A549 (cell line): ENCODE results near the gene ZNF628.

Experiments used
- ATOH8 ChIP-seq: fragments of 250-450 bp; sonication (Bioruptor Pico); IDR thresholded peaks from 2 replicates; pipeline ENCODE4 v1.5.0; 2020; ENCODE audit warnings: low read depth, mild to moderate bottlenecking, moderate library complexity
- PBX3 ChIP-seq: IDR thresholded peaks from 2 replicates; pipeline ENCODE4 v1.6.1; 2012
- POLR2A ChIP-seq: IDR thresholded peaks from 2 replicates; pipeline ENCODE4 v1.6.1; 2012; ENCODE audit warnings: mild to moderate bottlenecking, low read length

- TF ChIP-seq PBX3 (no peak), ATOH8 (CRISPR knock-in tag) (no peak), POLR2A (no peak)
Measured at GRCh38 chr19:55488986-55489710, 12.7 kb downstream of the ZNF628 start.
